ENCODE data around the gene VPS4A.

Gene VPS4A

GRCh38 chr16:69307856-69308255, 3.3 kb upstream of the VPS4A start:
- DNase-seq = no peak

- no peak for DNase-seq
Measured at GRCh38 chr16:69309316-69309715, 1.8 kb upstream of the VPS4A start.

- DNase-seq = peak; percentile 67
Measured at GRCh38 chr16:69311533-69312387, 610 bp downstream of the VPS4A start.

- DNase-seq = no peak
Measured at GRCh38 chr16:69313469-69313868, 2.3 kb downstream of the VPS4A start.

GRCh38 chr16:69314534-69314933, 3.4 kb downstream of the VPS4A start:
- no peak for DNase-seq

GRCh38 chr16:69315486-69316311, 4.5 kb downstream of the VPS4A start:
- no peak for DNase-seq

- DNase-seq = no peak
Measured at GRCh38 chr16:69316595-69317034, 5.5 kb downstream of the VPS4A start.

GRCh38 chr16:69318177-69318910, 7.2 kb downstream of the VPS4A start:
- DNase-seq = no peak

GRCh38 chr16:69318911-69319289, 7.8 kb downstream of the VPS4A start:
- DNase-seq = no peak

GRCh38 chr16:69319381-69319780, 8.2 kb downstream of the VPS4A start:
- no peak for DNase-seq

GRCh38 chr16:69319826-69320739, 8.9 kb downstream of the VPS4A start:
- DNase-seq = no peak

- DNase-seq = no peak
Measured at GRCh38 chr16:69320740-69321073, 9.6 kb downstream of the VPS4A start.

GRCh38 chr16:69321080-69321479, 9.9 kb downstream of the VPS4A start:
- DNase-seq = no peak

GRCh38 chr16:69322343-69322742, 11.2 kb downstream of the VPS4A start:
- DNase-seq = no peak

GRCh38 chr16:69323415-69323814, 12.3 kb downstream of the VPS4A start:
- no peak for DNase-seq

GRCh38 chr16:69324013-69324531, 12.9 kb downstream of the VPS4A start:
- no peak for DNase-seq

- DNase-seq = no peak
Measured at GRCh38 chr16:69324585-69325253, 13.6 kb downstream of the VPS4A start.

GRCh38 chr16:69325784-69326171, 14.6 kb downstream of the VPS4A start:
- DNase-seq = no peak

GRCh38 chr16:69326172-69326873, 15.2 kb downstream of the VPS4A start:
- peak; percentile 41 for DNase-seq

- DNase-seq = no peak
Measured at GRCh38 chr16:69327585-69328310, 16.6 kb downstream of the VPS4A start.

Data from RPMI8226 (cell line).